Pulmonary artery endothelial cell (primary cell): ENCODE data around the gene ARHGEF5. TPM values are rescaled to one million over a fixed set of nuclear protein-coding genes. Genes with fewer than 3 reads are reported as not detected.
A peak's percentile ranks its signal among the peaks of the same experiment; 100 is the strongest.
"Not testable (repeated sequence)": the region's sequence is repeated elsewhere in the genome, so short reads cannot be mapped to it uniquely, and the experiment has no call there.

Experiments
- DNase-seq: peaks from one replicate; pipeline ENCODE4 v3.0.0-alpha.2; 2011; ENCODE audit warnings: low read depth, low spot score
- total RNA-seq: library from RNA; depleted of rRNA; stranded (reverse); fragments of >200 nt; gene quantifications from 2 replicates; pipeline ENCODE4 v1.2.3, GENCODE V29; 2014

Gene ARHGEF5
- total RNA-seq, 1 donor from 2014 or later, result 0.66 TPM

DNA sequence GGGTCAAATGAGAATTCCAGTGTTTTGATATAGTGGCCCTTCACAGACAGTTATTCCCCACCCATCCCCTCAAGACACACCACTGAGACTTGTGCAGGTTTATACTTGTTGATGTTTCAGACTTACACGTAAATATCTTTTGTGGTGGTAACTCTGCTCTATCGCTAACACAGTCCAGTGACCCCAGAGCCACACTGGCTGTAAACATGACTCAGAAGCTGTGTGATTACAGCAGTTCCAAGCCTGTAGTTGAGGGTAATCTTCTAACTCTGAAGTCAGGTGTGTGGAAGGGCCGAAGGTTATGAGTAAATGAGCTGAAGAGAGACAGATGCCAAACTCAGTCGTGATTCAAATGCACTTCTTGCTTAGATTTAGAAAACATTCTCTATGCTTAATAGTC, 28.9 kb downstream of the ARHGEF5 start:
- DNase-seq, result no peak

- no peak for DNase-seq
These were observed 29.5 kb downstream of the ARHGEF5 start for GRCh38 chr7:144384555-144385245.

DNA sequence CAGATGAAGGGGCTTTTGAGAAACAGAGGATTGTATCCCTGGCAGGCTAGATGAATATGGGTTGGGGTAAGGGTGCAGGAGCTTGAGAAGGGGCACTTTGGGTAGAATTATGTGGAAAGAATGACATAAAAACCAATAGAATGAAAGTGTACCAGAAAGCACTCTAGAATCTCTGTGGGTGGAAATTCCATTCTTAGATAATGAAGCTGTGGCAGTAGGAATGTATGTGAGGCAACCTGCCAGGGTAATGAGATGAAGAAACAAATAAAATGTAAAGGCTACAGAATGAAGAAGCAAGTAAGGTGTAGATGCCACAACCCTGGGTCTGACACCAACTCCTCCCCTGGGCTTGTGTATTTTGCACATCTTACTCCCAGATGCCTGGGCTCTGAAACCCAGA, 31.5 kb downstream of the ARHGEF5 start:
- DNase-seq, result no peak

- no peak for DNase-seq
These were observed 33.7 kb downstream of the ARHGEF5 start for GRCh38 chr7:144388950-144389349.

DNA sequence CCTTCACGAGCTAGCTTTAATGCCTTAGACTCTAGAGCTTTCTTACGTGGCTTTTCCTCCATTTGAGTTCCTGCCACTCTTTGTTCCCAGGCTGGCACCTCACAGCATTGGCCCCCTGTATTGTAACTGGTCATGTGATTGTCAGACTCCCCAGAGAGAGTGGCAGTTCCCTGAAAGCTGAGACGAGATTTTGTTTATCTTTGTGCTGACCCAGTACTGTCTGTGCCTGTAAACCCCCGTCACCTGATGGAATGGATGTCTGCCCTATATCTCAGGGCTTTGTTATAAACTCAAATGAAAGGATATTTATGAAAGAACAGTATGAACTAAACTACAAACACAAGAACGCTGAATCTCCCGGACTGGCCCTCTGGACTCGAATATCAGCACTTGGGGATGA, 35.3 kb downstream of the ARHGEF5 start:
- DNase-seq, result no peak

DNA sequence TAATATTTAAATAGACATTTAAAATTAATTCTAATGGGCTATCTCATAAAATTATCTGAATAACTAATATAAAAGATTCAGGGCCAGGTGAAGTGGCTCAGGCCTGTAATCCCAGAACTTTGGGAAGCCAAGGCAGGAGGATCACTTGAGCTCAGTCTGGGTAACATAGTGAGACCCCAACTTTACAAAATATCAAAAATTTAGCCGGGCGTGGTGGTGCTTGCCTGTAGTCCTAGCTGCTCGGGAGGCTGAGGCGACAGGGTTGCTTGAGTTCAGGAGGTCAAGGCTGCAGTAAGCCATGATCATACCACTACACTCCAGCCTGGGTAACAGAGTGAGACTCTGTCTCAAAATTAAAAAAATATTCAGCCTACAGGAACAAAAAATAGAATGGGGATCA, 35.8 kb downstream of the ARHGEF5 start:
- no peak for DNase-seq

DNA sequence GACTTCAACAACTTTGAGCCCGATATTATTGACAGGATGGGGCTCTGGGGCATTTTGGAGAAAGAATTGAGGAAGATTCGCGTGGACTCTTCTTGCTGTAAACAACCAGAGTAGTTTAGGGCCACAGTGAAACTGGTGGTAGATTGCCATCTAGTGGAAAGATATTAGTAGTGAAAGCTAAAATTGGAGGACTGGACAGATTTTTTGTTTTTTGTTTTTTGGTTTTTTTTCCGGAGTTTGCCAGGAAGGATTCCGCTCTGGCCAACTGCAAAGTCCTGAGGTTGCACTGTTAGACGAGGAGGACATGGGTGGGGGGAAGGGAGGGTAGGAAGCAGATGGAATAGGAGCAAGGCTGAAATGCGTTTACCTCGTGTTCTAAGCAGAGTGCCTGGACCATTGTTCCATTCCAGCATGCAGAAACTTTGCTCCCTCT, 36.6 kb downstream of the ARHGEF5 start:
- DNase-seq, result peak; percentile 8

DNA sequence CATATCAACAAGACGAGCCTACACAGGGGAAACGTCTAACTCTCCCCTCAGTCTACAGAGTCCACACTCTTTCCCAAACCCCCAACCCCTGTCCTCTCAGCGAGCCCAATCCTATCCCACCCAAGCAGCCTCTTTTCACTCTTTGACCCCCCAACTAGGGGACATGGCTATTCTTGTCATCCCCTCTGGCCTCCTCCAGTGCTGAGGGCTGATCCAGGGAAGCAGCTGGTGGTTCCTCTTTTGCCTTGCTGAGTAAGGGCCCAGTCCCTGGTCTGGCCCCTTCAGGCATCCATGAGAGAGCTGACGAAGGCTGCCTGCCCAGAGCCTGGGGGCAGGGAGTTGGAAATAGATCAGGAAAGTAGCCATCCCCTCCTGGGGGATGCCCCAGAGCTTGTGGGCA, 41.9 kb downstream of the ARHGEF5 start:
- DNase-seq, result no peak

DNA sequence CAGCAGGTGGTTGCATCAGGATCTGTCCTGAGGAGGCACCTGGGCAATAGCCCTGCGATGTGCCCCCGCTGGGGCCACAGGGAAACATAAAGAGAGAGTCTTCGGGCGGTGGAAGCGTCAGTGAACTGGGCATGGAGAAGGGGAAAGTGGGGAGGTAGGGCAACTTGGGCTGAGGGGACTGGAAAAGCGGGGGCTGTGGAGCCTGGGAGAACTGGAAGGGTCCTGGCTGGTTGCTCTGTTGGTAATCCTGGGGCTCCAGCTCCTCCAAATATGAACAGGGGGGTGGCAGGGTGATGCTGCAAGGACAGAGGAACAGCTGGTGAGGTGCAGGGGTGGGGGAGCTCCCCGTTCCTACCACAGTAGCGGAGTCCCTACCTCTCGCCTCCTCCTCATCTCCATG, 43.1 kb downstream of the ARHGEF5 start:
- no peak for DNase-seq

DNA sequence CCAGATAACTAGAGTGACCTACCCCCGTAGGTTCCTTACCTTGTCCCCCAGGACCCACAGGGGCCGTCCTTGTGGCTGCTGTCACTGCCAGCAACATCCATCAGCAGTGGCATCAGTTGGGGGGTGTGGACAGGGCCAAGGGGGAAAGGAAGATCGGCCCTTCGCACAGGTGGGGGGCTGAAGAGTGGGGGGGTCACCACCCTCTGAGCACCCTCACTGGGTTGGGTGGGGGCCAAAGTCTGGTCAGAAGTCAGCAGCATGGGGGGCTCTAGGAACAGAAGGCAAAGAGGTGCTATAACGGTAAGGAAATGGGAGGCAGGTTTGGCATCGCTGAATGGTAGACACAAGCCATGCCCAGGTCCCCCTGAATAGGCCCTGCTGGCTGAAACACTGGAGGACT, 43.7 kb downstream of the ARHGEF5 start:
- DNase-seq, result no peak

- DNase-seq, result no peak
These were observed 44.7 kb downstream of the ARHGEF5 start for GRCh38 chr7:144399946-144400345.

- DNase-seq, result no peak
These were observed 46.3 kb downstream of the ARHGEF5 start for GRCh38 chr7:144401490-144401889.

GRCh38 chr7:144403102-144403501, 47.9 kb downstream of the ARHGEF5 start:
- DNase-seq, result no peak

- DNase-seq, result no peak
These were observed 48.5 kb downstream of the ARHGEF5 start, which contains the start of gene NOBOX for GRCh38 chr7:144403649-144404061. Gene NOBOX (minus strand): TSS chr7:144403693.

DNA sequence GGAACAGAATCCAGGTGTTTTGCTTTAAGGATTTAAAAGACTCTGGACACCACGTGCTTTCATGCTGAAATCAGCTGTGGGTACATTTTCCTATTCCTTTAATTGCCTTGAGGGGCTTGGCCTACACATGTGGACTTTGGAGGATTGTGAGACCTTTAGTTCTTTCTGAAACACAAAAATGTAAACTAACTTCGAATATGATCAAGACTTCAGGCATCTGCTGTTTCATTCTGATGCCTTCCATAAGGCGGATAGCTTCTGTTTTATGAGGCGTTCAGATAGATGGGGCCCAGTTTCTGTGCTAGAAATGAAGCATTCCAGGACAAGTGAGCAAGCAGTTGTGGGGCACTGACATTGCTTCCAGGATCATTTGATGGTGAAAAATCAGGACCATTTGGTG, 49.7 kb downstream of the ARHGEF5 start:
- DNase-seq, result no peak

GRCh38 chr7:144407266-144407931, 52.2 kb downstream of the ARHGEF5 start:
- no peak for DNase-seq

- no peak for DNase-seq
These were observed 52.9 kb downstream of the ARHGEF5 start for GRCh38 chr7:144408121-144408520.

GRCh38 chr7:144410441-144410840, 55.2 kb downstream of the ARHGEF5 start:
- DNase-seq, result no peak

DNA sequence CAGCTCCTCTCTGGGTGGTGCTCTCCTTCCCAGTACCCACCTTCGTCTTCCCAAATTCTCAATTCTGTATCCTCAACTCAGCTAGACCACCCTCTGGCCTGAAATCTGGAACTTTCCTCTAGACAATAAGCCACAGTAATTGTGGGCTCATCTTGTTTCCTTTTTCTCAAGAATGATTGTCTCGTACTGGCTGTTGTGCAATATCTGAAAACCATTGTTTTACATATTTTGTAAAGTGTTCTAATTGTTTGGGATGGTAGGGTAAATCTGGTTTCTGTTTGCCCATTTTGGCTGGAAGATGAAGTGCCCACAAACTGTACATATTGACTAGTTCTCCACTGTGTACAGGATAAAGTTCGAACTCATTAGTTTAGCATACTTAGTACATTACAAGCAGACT, 59.6 kb downstream of the ARHGEF5 start:
- no peak for DNase-seq

- no peak for DNase-seq
These were observed 60.7 kb downstream of the ARHGEF5 start for GRCh38 chr7:144415858-144416257.

- no peak for DNase-seq
These were observed 61.1 kb downstream of the ARHGEF5 start for GRCh38 chr7:144416341-144416740.

- not testable (repeated sequence) for DNase-seq
These were observed 63.7 kb downstream of the ARHGEF5 start for GRCh38 chr7:144418931-144419330.

DNA sequence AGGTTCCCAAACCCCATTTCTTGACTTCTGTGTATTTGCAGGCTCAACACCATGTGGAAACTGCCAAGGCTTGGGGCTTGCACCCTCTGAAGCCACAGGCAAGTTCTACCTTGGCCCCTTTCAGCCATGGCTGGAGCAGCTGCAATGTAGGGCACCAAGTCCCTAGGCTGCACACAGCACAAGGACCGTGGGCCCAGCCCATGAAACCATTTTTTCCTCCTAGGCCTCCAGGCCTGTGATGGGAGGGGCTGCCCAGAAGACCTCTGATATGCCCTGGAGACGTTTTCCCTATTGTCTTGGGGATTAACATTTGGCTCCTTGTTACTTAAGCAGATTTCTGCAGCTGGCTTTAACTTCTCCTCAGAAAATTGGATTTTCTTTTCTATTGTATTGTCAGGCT, 72.3 kb downstream of the ARHGEF5 start:
- DNase-seq, result not testable (repeated sequence)
